ENCODE results near the gene PVALEF.

Gene PVALEF

GRCh38 chr17:81165246-81166032, at the start of gene PVALEF:
PVALEF (plus strand) TSS chr17:81165507; CDS start chr17:81181227, 15,720 bp downstream.
- H3K4me1 ChIP-seq (ENCODE audit: insufficient read depth, low read length), result no peaks in the 10 kb centered on the region; the same call in 1 of the 2 replicates
- H3K9me3 ChIP-seq (ENCODE audit: control insufficient read depth, insufficient read depth, low read length), result no peaks in the 10 kb centered on the region
- peak within 1 kb of the TSS; percentile 41; the same call in 1 of the 2 replicates for H3K9ac ChIP-seq (ENCODE audit: low read depth, low read length)
- no peaks in the 10 kb centered on the region for H3K36me3 ChIP-seq (ENCODE audit: insufficient read depth, low read length)

GRCh38 chr17:81115749-81116464, 49.4 kb upstream of the PVALEF start:
- no peaks in the 10 kb centered on the region for H3K9me3 ChIP-seq (ENCODE audit: control insufficient read depth, insufficient read depth, low read length)
- no peaks in the 10 kb centered on the region; the same call in 1 of the 2 replicates for H3K4me1 ChIP-seq (ENCODE audit: insufficient read depth, low read length)
- H3K36me3 ChIP-seq (ENCODE audit: insufficient read depth, low read length), result no peaks in the 10 kb centered on the region
- no peak overlapping the region; the same call in 1 of the 2 replicates for H3K9ac ChIP-seq (ENCODE audit: low read depth, low read length)

DNA sequence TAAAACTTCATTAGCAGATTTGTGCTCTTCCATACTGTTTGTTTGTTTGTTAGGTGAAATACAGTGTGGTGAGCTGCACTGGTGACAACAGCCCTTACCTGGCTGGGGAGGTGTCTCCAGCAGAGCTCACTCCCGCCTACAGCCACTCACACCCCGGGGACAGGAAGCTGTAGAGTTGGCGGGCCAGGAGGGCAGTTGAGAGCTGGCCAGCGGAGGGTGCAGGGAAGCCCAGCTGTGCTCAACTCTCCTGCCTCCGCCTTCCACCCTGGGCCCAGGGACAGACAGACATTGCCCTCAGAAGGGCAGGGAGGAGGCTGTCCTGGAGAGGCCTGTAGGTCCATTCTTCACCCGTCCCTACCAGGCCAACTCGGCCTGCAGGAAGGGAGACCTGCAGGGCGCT, 48.6 kb upstream of the PVALEF start:
- H3K36me3 ChIP-seq (ENCODE audit: insufficient read depth, low read length), result no peaks in the 10 kb centered on the region
- no peaks in the 10 kb centered on the region; the same call in 1 of the 2 replicates for H3K4me1 ChIP-seq (ENCODE audit: insufficient read depth, low read length)
- H3K9ac ChIP-seq (ENCODE audit: low read depth, low read length), result no peak overlapping the region
- H3K9me3 ChIP-seq (ENCODE audit: control insufficient read depth, insufficient read depth, low read length), result no peaks in the 10 kb centered on the region

DNA sequence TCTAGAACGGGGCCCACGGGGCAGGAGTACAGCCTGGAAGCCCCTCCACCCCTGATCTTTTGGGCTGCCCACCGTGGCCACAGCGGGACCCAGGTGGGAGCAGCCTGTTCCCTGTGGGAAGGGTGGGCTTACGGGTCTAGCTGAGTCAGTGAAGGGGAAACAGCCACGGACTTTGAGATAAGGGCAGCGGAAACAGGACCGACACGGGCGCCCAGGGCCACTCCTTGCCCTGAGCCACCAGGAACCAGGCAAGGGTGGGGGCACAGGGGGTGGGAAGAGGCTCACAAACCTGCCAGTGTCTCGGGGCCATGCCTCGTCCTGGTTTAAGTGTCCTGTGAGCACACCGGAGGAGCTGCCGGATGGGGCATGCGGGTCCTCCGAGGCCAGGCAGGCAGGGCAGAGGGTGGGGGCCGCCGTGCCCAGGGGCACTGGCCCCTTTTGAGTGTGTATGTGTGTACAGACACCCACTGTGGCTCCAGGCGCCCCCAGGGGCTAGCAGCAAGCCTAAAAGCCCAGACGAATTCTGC, 47.6 kb upstream of the PVALEF start:
- no peaks in the 10 kb centered on the region; the same call in 1 of the 2 replicates for H3K4me1 ChIP-seq (ENCODE audit: insufficient read depth, low read length)
- H3K9ac ChIP-seq (ENCODE audit: low read depth, low read length), result no peak overlapping the region
- no peaks in the 10 kb centered on the region for H3K9me3 ChIP-seq (ENCODE audit: control insufficient read depth, insufficient read depth, low read length)
- no peaks in the 10 kb centered on the region for H3K36me3 ChIP-seq (ENCODE audit: insufficient read depth, low read length)

GRCh38 chr17:81118308-81119221, 46.7 kb upstream of the PVALEF start:
- Histone ChIP-seq H3K9me3 (ENCODE audit: control insufficient read depth, insufficient read depth, low read length) (no peaks in the 10 kb centered on the region), H3K9ac (ENCODE audit: low read depth, low read length) (peak overlapping the region; percentile 56; the same call in 1 of the 2 replicates), H3K36me3 (ENCODE audit: insufficient read depth, low read length) (no peaks in the 10 kb centered on the region), H3K4me1 (ENCODE audit: insufficient read depth, low read length) (no peaks in the 10 kb centered on the region; the same call in 1 of the 2 replicates)

DNA sequence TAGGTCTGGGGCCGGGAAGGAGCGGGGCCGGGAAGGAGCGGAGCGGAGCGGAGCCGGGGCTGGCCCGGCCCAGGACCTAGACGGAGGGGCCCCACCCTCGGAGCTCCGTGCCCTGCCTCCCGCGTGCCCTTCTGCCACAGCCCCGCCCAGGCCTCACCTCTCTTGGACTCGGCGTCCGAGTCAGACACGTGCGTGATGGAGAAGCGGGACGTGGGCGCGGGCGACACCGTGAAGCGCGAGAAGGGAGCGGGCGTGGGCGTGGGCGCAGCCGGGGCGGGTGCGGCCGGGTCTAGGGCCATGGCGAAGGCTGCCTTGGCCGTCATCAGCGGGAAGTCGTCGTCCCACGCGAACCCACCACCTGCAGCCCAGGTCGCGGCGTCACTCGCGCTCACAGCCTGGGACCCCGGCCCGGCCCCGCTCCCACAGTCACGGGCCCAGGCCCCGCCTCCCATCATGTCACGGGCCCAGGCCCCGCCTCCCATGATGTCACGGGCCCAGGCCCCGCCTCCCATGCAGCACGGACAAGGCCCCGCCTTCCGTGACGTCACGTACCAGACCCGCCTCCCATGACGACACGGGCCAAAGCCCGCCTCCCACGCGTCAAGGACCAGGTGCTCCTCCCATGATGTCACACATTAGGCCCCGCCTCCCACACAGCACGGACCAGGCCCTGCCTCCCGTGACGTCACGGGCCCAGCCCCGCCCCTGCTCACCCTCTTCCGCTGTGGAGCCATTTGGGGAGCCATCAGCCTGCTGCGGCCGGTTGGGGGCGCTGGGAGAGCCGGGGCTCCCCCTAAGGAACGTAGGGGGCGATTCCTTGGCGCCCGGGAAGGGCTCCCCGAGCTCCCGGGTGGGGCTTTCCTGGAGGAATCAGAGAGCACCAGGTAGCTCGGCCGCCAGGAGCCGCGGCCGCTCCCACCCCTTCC, 45.8 kb upstream of the PVALEF start:
- H3K9ac ChIP-seq (ENCODE audit: low read depth, low read length), result peak overlapping the region; percentile 56; the same call in 1 of the 2 replicates
- no peaks in the 10 kb centered on the region for H3K9me3 ChIP-seq (ENCODE audit: control insufficient read depth, insufficient read depth, low read length)
- no peaks in the 10 kb centered on the region for H3K36me3 ChIP-seq (ENCODE audit: insufficient read depth, low read length)
- H3K4me1 ChIP-seq (ENCODE audit: insufficient read depth, low read length), result no peaks in the 10 kb centered on the region; the same call in 1 of the 2 replicates

DNA sequence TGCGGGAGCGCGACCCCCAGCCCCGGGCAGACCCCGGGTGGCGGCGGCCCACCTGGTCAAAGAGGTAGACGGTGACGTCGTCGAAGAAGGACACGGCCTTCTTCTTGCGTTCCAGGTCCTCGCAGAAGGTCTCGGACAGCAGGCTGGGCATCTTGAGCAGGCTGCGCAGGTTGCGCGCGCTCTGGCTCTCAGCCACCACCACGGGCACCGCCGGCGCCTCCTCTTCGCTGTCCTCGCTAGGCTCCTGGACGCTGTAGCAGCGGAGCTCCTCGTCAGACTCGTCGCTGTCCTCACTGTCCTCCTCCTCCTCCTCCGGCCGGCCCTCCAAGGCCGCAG, 45.2 kb upstream of the PVALEF start:
- no peak overlapping the region for H3K9ac ChIP-seq (ENCODE audit: low read depth, low read length)
- no peaks in the 10 kb centered on the region for H3K36me3 ChIP-seq (ENCODE audit: insufficient read depth, low read length)
- no peaks in the 10 kb centered on the region; the same call in 1 of the 2 replicates for H3K4me1 ChIP-seq (ENCODE audit: insufficient read depth, low read length)
- no peaks in the 10 kb centered on the region for H3K9me3 ChIP-seq (ENCODE audit: control insufficient read depth, insufficient read depth, low read length)

- no peaks in the 10 kb centered on the region; the same call in 1 of the 2 replicates for H3K4me1 ChIP-seq (ENCODE audit: insufficient read depth, low read length)
Observed at GRCh38 chr17:81120695-81121621, 44.3 kb upstream of the PVALEF start.

GRCh38 chr17:81121841-81122733, 43.2 kb upstream of the PVALEF start:
- H3K36me3 ChIP-seq (ENCODE audit: insufficient read depth, low read length), result no peaks in the 10 kb centered on the region
- no peaks in the 10 kb centered on the region for H3K9me3 ChIP-seq (ENCODE audit: control insufficient read depth, insufficient read depth, low read length)
- H3K4me1 ChIP-seq (ENCODE audit: insufficient read depth, low read length), result no peaks in the 10 kb centered on the region; the same call in 1 of the 2 replicates
- H3K9ac ChIP-seq (ENCODE audit: low read depth, low read length), result no peak overlapping the region

More at GRCh38 chr17:81120695-81121621, 44.3 kb upstream of the PVALEF start:
- no peaks in the 10 kb centered on the region for H3K9me3 ChIP-seq (ENCODE audit: control insufficient read depth, insufficient read depth, low read length)
- no peaks in the 10 kb centered on the region for H3K36me3 ChIP-seq (ENCODE audit: insufficient read depth, low read length)
- no peak overlapping the region for H3K9ac ChIP-seq (ENCODE audit: low read depth, low read length)

DNA sequence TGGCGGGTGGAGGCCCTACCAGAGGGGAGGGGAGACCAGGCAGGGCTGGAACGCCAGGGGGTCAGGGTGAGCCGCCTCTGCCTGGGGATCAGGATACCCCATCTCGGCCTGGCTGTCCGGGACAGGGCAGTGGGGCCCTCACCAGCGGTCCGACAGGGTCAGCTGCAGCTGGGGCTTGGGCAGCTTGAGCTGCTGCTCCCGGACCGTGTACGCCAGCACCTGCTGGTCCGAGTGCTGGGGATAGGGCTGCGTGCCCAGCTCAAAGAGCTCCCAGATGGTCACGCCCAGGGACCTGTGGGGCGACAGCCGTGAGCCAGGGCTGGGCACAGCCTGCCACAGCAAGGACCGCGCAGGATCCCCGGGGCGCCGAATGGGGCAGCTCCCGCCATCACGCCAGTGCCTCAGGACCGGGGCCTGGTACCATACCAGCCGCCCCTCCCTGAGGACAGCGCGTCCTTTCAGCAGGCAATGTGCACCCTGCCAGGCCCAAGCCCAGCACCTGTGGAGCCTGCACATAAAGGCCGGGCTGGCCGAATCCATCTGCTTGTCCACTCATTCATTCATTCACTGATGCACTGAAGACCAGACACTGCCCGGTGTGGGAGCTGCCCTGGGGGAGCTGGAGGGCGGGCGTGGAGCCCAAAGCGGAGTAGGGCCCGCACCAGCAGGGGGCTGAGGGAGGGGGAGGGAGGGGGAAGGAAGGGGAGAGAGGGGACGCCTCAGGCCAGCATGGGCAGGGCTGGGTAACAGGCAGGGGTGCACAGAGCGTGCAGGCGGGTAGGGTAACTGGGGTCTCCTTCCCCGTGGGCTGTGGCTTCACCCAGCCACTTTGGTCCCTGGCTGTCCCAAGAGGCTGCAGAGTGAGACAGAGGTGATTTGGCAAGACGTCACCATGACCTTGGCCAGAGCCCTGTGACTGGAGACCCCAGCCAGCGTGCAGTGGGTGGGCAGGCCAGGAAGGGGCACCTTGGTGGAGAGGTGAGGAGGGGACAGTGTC, 42.0 kb upstream of the PVALEF start:
- Histone ChIP-seq H3K9ac (ENCODE audit: low read depth, low read length) (no peak overlapping the region), H3K9me3 (ENCODE audit: control insufficient read depth, insufficient read depth, low read length) (no peaks in the 10 kb centered on the region), H3K4me1 (ENCODE audit: insufficient read depth, low read length) (no peaks in the 10 kb centered on the region; the same call in 1 of the 2 replicates), H3K36me3 (ENCODE audit: insufficient read depth, low read length) (no peaks in the 10 kb centered on the region)

DNA sequence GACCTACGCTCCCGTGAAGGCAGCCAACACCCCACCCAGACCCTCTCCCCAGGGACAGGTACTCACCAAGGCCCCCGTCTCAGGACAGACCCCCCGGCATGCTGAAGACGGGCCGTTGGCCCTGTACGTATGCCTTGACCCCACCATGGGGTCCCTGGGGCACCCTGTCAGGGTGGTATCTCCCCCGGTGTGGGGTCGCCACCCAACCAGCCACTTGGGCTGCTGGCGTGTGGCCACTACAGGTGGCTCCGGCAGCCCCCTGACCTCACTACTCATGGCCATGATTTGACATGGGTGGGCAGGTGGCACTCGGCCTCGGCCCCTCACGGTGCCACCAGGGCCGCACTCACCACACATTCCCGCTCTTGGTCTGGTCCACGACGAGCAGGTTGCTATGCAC, 40.9 kb upstream of the PVALEF start:
- Histone ChIP-seq H3K9ac (ENCODE audit: low read depth, low read length) (no peak overlapping the region), H3K9me3 (ENCODE audit: control insufficient read depth, insufficient read depth, low read length) (no peaks in the 10 kb centered on the region)

More for the DNA sequence above, 40.9 kb upstream of the PVALEF start:
- Histone ChIP-seq H3K36me3 (ENCODE audit: insufficient read depth, low read length) (no peaks in the 10 kb centered on the region), H3K4me1 (ENCODE audit: insufficient read depth, low read length) (no peaks in the 10 kb centered on the region; the same call in 1 of the 2 replicates)
